Measurements from ENCODE around the gene LOC101059915.
"Not testable (repeated sequence)": the region's sequence is repeated elsewhere in the genome, so short reads cannot be mapped to it uniquely, and the experiment has no call there.

Gene LOC101059915

GRCh38 chrX:71676068-71676795 is 8.9 kb downstream of the LOC101059915 start:
- DNase-seq: not testable (repeated sequence)

GRCh38 chrX:71677195-71677594 is 9.8 kb downstream of the LOC101059915 start:
- not testable (repeated sequence) for DNase-seq

- no peak for DNase-seq
Measured at GRCh38 chrX:71679575-71680207, 12.3 kb downstream of the LOC101059915 start.

GRCh38 chrX:71696641-71697465 is 29.5 kb downstream of the LOC101059915 start:
- DNase-seq: not testable (repeated sequence)

- not testable (repeated sequence) for DNase-seq
Measured at GRCh38 chrX:71697466-71698298, 30.3 kb downstream of the LOC101059915 start.

- DNase-seq: not testable (repeated sequence)
Measured at GRCh38 chrX:71698299-71699022, 31.1 kb downstream of the LOC101059915 start.

GRCh38 chrX:71699023-71699344 is 31.6 kb downstream of the LOC101059915 start:
- DNase-seq: not testable (repeated sequence)

- DNase-seq: not testable (repeated sequence)
Measured at GRCh38 chrX:71702853-71703252, 35.5 kb downstream of the LOC101059915 start.

GRCh38 chrX:71714064-71714463 is 46.7 kb downstream of the LOC101059915 start:
- DNase-seq: not testable (repeated sequence)

- not testable (repeated sequence) for DNase-seq
Measured at GRCh38 chrX:71715551-71715950, 48.2 kb downstream of the LOC101059915 start.

- DNase-seq: not testable (repeated sequence)
Measured at GRCh38 chrX:71716323-71716722, 49.0 kb downstream of the LOC101059915 start.

GRCh38 chrX:71718185-71718584 is 50.8 kb downstream of the LOC101059915 start, which contains the start of gene CXorf49:
Gene CXorf49 (minus strand): TSS chrX:71718285. CDS start chrX:71718151, 134 bp downstream.
- not testable (repeated sequence) for DNase-seq

- not testable (repeated sequence) for DNase-seq
Measured at GRCh38 chrX:71719195-71719594, 51.8 kb downstream of the LOC101059915 start.

- not testable (repeated sequence) for DNase-seq
Measured at GRCh38 chrX:71720289-71720886, 53.0 kb downstream of the LOC101059915 start.

Data from stimulated activated CD8-positive, alpha-beta memory T cell treated with anti-CD3 and anti-CD28 coated beads, Interleukin-4, amount 100 ng/mL, for 48 hours (primary cell).